ENCODE results near the gene SMU1.
"Not testable (repeated sequence)": the region's sequence is repeated elsewhere in the genome, so short reads cannot be mapped to it uniquely, and the experiment has no call there.

The SMU1 gene

GRCh38 chr9:33011831-33012230, 64.6 kb downstream of the SMU1 start:
- DNase-seq: no peak

GRCh38 chr9:33007755-33008154, 68.7 kb downstream of the SMU1 start:
- DNase-seq: no peak

- not testable (repeated sequence) for DNase-seq
Observed at GRCh38 chr9:33005335-33005734, 71.1 kb downstream of the SMU1 start.

- not testable (repeated sequence) for DNase-seq
Observed at GRCh38 chr9:33000682-33001055, 75.8 kb downstream of the SMU1 start.

- DNase-seq: no peak
Observed at GRCh38 chr9:32992595-32993238, 83.8 kb downstream of the SMU1 start.

- DNase-seq: no peak
Observed at GRCh38 chr9:32991897-32992594, 84.4 kb downstream of the SMU1 start.
